ENCODE data around the gene ZNF80.
A peak's percentile ranks its signal among the peaks of the same experiment; 100 is the strongest.

ZNF80 gene

DNA sequence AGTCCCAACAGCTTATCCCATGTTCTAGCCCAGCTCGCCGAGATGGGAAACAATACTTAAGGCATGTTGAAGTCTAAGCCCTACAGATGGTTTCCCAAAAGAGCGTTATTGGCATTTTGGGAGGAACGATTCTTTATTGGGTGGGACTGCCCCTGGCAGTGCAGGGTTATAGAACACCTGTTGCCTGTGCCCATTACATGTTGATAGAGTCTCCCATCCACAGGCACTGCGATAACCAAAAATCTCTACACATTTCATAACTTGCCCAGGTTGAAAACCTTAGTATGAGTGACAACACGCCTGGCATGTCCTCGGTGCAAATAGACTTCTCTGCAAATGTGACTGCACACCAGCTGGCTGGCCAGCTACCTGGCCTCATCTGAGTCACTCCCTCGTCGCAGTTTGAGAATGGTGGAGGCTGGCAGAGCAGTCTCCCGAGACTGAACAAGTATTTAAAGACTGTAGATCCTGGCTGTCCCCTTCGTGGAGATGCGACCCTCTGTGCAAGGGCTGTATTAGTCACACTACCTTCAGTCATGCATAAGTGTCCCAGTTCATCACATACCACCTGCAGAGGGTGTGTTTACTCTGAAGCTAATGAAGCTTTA lies 18.7 kb downstream of the ZNF80 start:
- peak; percentile 73 for DNase-seq

- DNase-seq = no peak
These were observed 19.4 kb downstream of the ZNF80 start for GRCh38 chr3:114218006-114218405.

DNA sequence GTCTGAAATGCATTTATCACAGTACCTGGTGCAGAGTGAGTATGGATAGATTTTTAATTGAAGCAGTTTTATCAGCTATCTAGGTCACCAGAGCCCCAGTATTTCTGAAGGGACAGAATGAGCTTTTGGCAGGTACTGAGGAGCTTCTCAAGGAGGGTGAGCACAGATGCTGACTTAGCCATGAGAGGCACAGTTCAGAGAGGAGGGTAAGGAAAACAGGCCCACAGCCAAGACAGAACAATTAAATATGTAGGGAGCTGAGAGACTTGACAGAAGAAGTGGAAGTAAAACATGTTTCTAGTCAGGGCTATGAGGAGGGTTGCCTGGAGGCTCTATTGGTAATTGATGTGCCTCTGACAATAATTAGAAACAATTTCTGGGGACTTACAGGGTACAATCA lies 20.1 kb downstream of the ZNF80 start:
- no peak for DNase-seq

DNA sequence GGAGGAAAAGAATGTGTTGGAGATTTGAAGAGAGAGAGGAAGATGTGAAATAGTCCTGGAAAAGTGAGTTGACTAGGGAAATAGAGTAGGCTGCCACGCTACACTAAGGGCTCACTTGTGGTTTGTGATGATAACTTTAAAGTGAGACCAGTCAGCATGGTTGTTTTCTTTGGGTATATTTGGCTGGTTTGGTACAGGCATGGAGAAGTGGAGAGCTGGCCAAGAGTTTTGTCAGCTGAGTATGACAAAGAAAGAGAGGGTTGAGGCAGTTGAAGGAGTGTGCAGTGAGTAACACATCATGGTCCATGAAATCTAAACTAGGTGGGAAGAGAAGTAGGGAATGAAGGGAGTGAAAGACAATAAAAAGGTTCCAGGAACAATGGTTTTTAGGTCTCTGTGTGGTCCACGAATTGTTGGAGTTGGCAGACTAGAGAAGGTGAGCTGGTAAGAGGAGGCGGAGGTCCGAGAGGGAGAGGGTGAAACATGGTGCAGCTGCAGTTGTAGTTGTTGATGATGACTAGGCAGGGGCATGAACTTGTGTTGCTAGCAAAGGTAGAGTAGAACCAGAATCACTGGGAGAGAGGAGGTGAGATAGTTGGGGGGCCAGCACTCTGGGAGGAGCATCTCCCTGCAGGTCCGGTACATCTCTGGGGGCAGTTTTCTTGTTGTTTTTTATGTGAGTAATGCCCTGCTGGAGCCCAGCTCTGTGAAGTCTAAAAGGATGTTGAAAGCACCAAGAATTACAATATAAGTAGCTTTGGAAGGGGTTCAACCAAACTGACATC lies 21.0 kb downstream of the ZNF80 start:
- no peak for DNase-seq

DNA sequence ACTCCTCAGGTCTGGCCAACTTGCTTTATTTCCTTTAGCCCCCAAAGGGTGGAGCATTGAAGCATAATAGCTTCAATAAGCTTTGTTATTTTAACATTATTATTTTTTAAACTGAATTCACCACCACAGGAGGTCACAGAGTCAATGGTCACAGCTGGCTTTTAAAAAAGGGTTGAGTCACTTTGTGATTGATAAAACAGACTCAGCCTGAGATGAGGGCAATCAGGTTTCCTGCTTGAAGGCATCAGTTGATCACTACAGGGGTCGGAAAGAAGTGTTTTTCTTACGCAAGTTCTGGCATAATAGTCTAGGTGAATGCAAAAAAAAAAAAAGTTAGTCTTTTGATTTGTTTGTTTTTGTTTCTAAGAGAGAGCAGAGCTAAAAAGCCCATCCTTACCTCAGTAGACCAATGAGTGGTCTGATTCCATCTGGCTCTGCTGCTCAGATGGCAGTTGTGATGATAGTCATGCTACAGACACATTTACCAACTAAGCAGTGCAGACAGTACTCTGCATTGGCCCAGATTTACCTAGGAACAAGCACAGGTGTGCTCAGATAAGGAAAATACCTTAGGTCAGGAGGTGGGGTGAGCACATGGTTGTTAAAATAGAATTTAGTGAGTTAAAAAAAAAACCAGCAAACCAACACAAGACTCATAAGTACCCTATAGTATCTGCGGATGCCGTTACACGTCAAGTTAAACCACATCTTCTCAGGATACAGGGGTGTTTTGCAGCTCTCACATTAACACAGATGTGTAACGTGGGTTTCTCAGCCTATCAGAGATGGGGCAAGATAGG lies 22.6 kb downstream of the ZNF80 start:
- peak; percentile 89 for DNase-seq

- peak; percentile 92 for DNase-seq
These were observed 23.5 kb downstream of the ZNF80 start for GRCh38 chr3:114213627-114214541.

- DNase-seq = no peak
These were observed 24.1 kb downstream of the ZNF80 start for GRCh38 chr3:114213292-114213626.

GRCh38 chr3:114212646-114213045 lies 24.7 kb downstream of the ZNF80 start:
- no peak for DNase-seq

DNA sequence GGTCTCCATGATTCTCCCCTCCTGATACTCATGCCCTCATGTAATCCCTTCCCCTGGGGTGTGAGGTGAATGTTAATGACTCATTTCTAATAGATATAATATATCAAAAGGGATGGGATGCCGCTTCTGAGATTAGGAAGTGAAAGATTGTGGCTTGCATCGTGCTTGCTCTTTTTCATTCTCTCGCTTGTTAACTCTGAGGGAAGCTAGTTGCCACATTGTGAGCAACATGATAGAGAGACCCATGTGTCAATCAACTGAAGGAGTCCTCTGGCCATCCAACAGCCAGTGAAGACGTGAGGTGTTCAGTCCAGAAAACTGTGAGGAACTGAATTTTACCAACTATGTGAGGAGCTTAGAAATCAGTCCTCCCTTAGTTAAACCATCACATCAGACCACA lies 29.6 kb downstream of the ZNF80 start:
- DNase-seq = no peak

- DNase-seq = no peak
These were observed 31.0 kb downstream of the ZNF80 start for GRCh38 chr3:114206342-114206741.

- DNase-seq = no peak
These were observed 31.8 kb downstream of the ZNF80 start for GRCh38 chr3:114205541-114205940.

GRCh38 chr3:114194750-114195149 lies 42.6 kb downstream of the ZNF80 start:
- DNase-seq = peak; percentile 32

DNA sequence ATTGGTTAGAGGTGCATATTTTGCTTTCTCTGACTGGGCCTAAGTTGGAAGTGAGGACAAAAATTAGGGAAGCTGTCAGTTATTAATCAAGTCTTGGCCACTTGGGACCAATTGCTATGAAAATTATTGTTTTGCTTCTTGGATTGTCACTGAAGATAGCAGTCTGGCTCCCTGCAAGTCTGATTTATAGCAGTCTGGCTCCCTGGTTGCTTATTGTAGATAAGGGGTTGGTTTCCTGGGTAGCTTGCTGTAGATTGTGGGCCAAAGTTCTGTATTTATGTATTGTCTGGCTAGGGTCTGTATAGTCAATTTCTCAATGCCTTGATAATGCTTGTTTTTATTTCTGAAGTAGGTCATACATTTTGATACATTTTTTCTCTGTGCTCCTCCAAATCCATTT lies 45.2 kb downstream of the ZNF80 start:
- DNase-seq = no peak

DNA sequence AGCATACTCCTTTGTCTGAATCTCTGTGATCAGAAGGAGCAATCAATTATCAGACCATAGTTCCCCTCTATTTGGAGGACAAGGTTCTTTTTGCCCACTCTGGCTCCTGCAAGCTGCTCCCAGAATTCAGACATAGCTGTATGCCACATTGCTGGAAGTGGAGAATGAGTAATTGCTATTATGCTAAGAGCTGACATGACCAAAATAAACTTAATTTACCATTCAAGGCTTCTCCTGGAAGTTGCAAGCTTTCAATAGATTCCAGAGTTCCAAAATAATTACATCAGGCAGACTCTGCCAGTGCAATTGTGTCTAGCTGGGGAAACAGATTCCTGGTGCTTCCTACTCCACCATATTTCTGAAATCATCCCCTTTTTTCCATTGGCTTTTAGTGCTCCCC lies 50.9 kb downstream of the ZNF80 start:
- DNase-seq = no peak

Data from activated CD4-positive, alpha-beta T cell treated with anti-CD3 and anti-CD28 coated beads, Interleukin-10, Interleukin-2, amounts not matched to agents 100 ng/mL and 50 ng/mL, durations not matched to agents 16 hours and 8 hours (primary cell).